C4-2B (cell line): ENCODE data around the gene ARHGAP22.

Experiments used
- H3K27ac ChIP-seq: fragments of 450-650 bp; 2 replicates; pipeline ENCODE4 v1.5.1; 2017
- ZFX ChIP-seq: fragments of 450-650 bp; IDR thresholded peaks from 2 replicates; pipeline ENCODE4 v1.6.1; 2017
- TF ChIP-seq, protein P1 (sequence below): fragments of 450-650 bp; conservative IDR thresholded peaks from 2 replicates; pipeline ENCODE4 v1.5.1; 2017; ENCODE audit warnings: mild to moderate bottlenecking

The ARHGAP22 gene

DNA sequence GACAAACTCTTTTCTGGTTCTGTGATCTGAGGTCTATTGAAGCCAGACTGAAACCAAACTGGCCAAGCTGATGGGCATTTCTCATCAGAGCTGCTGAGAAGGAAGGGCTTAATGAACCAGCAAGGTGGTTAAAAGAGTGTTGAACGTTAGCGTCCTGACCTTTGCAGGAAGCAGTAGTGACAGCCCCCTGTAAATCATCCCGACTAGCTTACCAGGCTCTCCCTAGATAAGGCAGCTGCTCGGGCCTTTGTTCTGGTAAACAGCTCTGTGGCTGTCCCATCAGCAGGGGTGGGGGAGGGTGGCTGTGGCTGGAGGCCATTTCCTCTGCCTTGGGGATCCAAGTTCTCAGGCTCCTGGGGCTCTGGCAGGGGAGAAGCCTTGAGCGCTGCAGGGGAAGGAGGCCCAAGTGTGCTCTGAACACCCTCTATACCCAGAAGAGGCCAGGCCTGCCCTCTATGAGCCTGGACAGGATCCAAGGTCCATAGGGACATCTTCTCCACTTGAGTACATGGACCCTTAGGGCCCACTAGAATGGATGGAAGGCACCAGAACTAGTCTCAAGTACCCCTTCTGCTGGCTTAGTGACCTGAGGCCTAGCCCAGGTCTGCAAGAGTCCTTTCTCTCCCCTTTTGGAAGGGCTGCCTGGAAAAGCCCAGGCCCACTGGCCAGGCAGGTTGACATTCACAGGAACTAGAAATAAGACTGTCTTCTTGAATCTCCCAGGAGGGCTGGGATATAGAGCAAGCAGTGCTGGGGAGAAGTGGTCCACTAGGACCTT lies 134.6 kb downstream of the ARHGAP22 start:
- TF ChIP-seq, protein P1, sequence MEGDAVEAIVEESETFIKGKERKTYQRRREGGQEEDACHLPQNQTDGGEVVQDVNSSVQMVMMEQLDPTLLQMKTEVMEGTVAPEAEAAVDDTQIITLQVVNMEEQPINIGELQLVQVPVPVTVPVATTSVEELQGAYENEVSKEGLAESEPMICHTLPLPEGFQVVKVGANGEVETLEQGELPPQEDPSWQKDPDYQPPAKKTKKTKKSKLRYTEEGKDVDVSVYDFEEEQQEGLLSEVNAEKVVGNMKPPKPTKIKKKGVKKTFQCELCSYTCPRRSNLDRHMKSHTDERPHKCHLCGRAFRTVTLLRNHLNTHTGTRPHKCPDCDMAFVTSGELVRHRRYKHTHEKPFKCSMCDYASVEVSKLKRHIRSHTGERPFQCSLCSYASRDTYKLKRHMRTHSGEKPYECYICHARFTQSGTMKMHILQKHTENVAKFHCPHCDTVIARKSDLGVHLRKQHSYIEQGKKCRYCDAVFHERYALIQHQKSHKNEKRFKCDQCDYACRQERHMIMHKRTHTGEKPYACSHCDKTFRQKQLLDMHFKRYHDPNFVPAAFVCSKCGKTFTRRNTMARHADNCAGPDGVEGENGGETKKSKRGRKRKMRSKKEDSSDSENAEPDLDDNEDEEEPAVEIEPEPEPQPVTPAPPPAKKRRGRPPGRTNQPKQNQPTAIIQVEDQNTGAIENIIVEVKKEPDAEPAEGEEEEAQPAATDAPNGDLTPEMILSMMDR = no peak
- no peak for TF ChIP-seq ZFX
- no peak overlapping the region for H3K27ac ChIP-seq

DNA sequence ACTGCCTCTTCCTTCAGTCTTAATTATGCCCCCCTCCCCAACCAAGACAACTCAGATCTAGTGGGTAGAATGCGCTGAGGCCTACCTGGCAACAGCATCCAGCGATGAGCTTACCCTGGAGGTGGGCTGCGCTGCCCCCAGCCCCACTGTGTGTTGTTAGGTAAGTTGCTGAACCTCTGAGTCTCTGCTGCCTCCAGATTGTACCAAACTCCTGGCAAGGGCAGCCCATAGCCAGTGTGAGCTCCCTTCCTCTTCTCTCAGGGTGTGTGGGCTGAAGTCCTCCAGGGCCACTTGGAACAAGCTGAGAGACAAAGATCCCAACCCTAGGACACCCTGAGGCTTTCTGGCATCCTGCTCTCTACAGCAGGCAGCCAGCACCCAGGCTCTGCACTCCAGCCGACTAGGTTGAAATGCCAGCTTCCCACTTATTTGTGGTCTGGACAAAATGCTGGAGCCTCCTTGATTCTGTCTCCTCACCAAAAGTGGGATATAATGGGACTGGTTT lies 135.3 kb downstream of the ARHGAP22 start:
- H3K27ac ChIP-seq = no peak overlapping the region
- TF ChIP-seq, protein P1 = no peak
- TF ChIP-seq ZFX = no peak

DNA sequence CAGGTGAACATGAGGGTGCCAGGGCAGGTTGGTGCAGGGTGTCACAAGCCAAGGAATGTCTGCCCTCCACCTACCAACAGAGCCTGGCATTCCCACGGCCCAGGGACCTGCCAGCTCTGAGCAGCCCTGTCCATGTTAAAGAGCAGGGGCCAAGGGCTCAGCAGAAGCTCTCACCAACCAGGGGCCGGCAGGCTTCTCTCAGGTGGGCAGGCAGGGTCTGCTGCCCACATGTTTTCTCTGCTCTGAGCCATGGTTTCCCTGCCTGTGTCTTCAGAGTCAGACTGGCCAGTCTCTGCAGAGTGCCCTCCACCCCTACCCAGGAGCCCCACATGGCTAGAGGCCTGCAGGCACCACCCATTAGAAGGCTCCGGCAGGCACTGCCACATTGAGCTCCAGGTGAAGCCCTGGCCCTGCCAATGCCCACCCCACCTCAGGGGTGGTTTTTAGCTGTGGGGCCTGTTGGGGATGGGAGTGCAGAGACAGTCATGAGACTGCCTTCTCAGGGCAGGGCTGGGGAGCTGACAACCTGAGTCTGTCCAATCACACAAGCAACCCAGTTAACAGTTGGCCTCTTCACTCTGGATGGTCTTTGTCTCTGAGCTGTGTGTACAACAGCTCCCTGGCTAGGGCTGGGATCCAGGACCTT lies 135.9 kb downstream of the ARHGAP22 start:
- H3K27ac ChIP-seq = no peak overlapping the region
- no peak for TF ChIP-seq ZFX
- TF ChIP-seq, protein P1 = no peak

- TF ChIP-seq ZFX = no peak
- TF ChIP-seq, protein P1 = no peak
- no peak overlapping the region for H3K27ac ChIP-seq
These were observed 136.6 kb downstream of the ARHGAP22 start for GRCh38 chr10:48468130-48468790.

DNA sequence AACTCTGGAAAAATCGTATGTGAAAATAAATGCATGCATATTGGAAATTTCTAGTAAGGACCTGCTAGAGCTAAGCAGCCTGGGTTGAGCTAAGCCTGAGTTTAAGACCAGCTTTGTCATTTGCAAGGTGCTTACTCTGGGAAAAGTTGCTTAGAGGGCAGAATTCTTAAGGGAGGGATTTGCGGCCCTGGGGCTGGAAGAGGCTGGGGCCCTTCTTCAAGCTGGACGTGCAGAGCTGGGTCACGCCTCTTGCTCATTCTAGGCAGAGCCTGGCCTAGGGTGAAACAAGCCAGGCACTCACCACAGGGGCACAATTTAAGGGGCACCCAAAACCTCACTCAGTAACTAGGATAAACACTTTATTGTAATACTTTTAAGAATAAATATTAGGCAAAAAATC lies 137.2 kb downstream of the ARHGAP22 start:
- no peak for TF ChIP-seq ZFX
- TF ChIP-seq, protein P1 = no peak
- no peak overlapping the region for H3K27ac ChIP-seq

DNA sequence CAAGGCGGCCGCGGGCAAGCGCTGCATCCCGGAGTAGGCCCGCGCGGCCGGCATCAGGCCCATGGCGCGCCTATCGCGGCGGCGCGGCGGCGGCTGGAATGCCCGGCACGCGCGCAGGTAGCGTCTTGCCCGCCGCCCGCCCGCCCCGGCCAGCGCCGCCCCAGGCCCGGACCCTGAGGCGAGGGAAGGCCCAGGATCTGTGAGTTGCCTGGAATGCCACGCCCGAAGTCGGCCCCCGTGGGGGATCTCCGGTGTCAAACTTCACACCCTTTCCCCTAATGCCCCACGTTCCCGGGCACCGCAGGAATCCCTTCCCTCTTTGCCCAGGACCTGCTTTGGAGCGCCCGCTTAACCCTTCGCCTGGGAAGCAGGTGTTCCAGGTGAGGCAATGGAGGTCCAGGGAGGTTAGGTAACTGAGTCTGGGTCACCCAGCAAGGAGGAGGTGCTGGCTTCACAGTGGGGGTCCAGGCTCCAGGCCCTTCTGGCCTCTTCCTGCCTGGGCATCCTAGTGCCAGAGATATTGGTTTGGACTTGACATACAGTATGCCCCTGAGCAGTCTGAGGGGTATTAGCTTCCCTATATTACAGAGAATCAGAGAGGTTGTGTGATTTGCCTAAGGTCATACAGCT lies 138.1 kb downstream of the ARHGAP22 start:
- no peak for TF ChIP-seq ZFX
- TF ChIP-seq, protein P1 = no peak

More for the DNA sequence above, 138.1 kb downstream of the ARHGAP22 start:
- no peak overlapping the region for H3K27ac ChIP-seq
